Type B pancreatic cell (in vitro differentiated cells): ENCODE results near the gene CHRNA9. TPM values are rescaled to one million over a fixed set of nuclear protein-coding genes. Genes with fewer than 3 reads are reported as not detected.

ENCODE experiments used
- DNase-seq: peaks from one replicate; pipeline ENCODE4 v3.0.0; 2021; ENCODE audit warnings: mixed read lengths; ENCODE audit not compliant: unreplicated experiment; ENCODE audit errors: extremely low spot score
- H3K27ac Mint-ChIP-seq: 2 replicates; pipeline ENCODE4 v1.8.0; 2021; ENCODE audit warnings: mild to moderate bottlenecking, mixed read lengths
- H3K27me3 Mint-ChIP-seq: 2 replicates; pipeline ENCODE4 v1.8.0; 2021; ENCODE audit warnings: mixed read lengths
- H3K36me3 Mint-ChIP-seq: 2 replicates; pipeline ENCODE4 v1.8.0; 2021; ENCODE audit warnings: mixed read lengths
- H3K4me1 Mint-ChIP-seq: one replicate; pipeline ENCODE4 v1.8.0; 2021; ENCODE audit warnings: mixed read lengths; ENCODE audit not compliant: unreplicated experiment
- H3K4me3 Mint-ChIP-seq: 2 replicates; pipeline ENCODE4 v1.8.0; 2021; ENCODE audit warnings: mild to moderate bottlenecking, mixed read lengths
- H3K9me3 Mint-ChIP-seq: 2 replicates; pipeline ENCODE4 v1.8.0; 2021; ENCODE audit warnings: mixed read lengths
- CTCF ChIP-seq: fragments of 200-600 bp; sonication (generic); conservative IDR thresholded peaks from 2 replicates; pipeline ENCODE4 v1.5.0; 2021; ENCODE audit warnings: antibody characterized with exemption, mild to moderate bottlenecking
- total RNA-seq: library from RNA; stranded (reverse); gene quantifications from 2 replicates; pipeline ENCODE4 v1.2.1, GENCODE V29; 2021; ENCODE audit warnings: low replicate concordance

The CHRNA9 gene
- total RNA-seq, 1 donor from 2014 or later = 0.58 TPM

GRCh38 chr4:40300371-40301162 lies 34.6 kb upstream of the CHRNA9 start:
- Mint-ChIP-seq H3K27me3 (no peaks in the 10 kb centered on the region), H3K4me1 (no peaks in the 10 kb centered on the region), H3K27ac (no peak overlapping the region), H3K36me3 (no peaks in the 10 kb centered on the region), H3K9me3 (peaks cover 9% of the 10 kb centered on the region), H3K4me3 (no peak overlapping the region)
- TF ChIP-seq CTCF = no peak
- DNase-seq = no peak

GRCh38 chr4:40301603-40302002 lies 33.5 kb upstream of the CHRNA9 start:
- H3K27me3 Mint-ChIP-seq = no peaks in the 10 kb centered on the region

GRCh38 chr4:40303751-40304150 lies 31.4 kb upstream of the CHRNA9 start:
- Mint-ChIP-seq H3K4me1 (peaks cover 17% of the 10 kb centered on the region), H3K36me3 (no peaks in the 10 kb centered on the region), H3K4me3 (no peak overlapping the region), H3K27ac (no peak overlapping the region), H3K27me3 (no peaks in the 10 kb centered on the region), H3K9me3 (peaks cover 10% of the 10 kb centered on the region)
- no peak for DNase-seq
- no peak for TF ChIP-seq CTCF

More at GRCh38 chr4:40301603-40302002, 33.5 kb upstream of the CHRNA9 start:
- DNase-seq = no peak
- Mint-ChIP-seq H3K4me3 (no peak overlapping the region), H3K9me3 (peaks cover 10% of the 10 kb centered on the region), H3K36me3 (no peaks in the 10 kb centered on the region), H3K27ac (no peak overlapping the region), H3K4me1 (no peaks in the 10 kb centered on the region)
- TF ChIP-seq CTCF = no peak

GRCh38 chr4:40305328-40306170 lies 29.6 kb upstream of the CHRNA9 start:
- no peaks in the 10 kb centered on the region for H3K27me3 Mint-ChIP-seq
- DNase-seq = no peak
- no peaks in the 10 kb centered on the region for H3K36me3 Mint-ChIP-seq
- H3K4me1 Mint-ChIP-seq = peaks cover 24% of the 10 kb centered on the region
- H3K27ac Mint-ChIP-seq = no peak overlapping the region
- no peak for TF ChIP-seq CTCF
- no peak overlapping the region for H3K4me3 Mint-ChIP-seq
- peaks cover 10% of the 10 kb centered on the region for H3K9me3 Mint-ChIP-seq

GRCh38 chr4:40306226-40306625 lies 28.9 kb upstream of the CHRNA9 start:
- no peak for DNase-seq
- Mint-ChIP-seq H3K27ac (no peak overlapping the region), H3K4me3 (no peak overlapping the region), H3K4me1 (peaks cover 29% of the 10 kb centered on the region), H3K9me3 (peaks cover 10% of the 10 kb centered on the region), H3K36me3 (no peaks in the 10 kb centered on the region), H3K27me3 (no peaks in the 10 kb centered on the region)
- no peak for TF ChIP-seq CTCF
